Dedifferentiated amniotic fluid mesenchymal stem cell (primary cell): Measurements from ENCODE around the gene ANKRD36.
"Not testable (repeated sequence)": the region's sequence is repeated elsewhere in the genome, so short reads cannot be mapped to it uniquely, and the experiment has no call there.

Experiments
- DNase-seq: peaks from one replicate; pipeline ENCODE4 v3.0.0-alpha.2; 2016; ENCODE audit errors: extremely low spot score

ANKRD36 gene

GRCh38 chr2:97113882-97114255 is 916 bp downstream of the ANKRD36 start:
- DNase-seq: not testable (repeated sequence)

DNA sequence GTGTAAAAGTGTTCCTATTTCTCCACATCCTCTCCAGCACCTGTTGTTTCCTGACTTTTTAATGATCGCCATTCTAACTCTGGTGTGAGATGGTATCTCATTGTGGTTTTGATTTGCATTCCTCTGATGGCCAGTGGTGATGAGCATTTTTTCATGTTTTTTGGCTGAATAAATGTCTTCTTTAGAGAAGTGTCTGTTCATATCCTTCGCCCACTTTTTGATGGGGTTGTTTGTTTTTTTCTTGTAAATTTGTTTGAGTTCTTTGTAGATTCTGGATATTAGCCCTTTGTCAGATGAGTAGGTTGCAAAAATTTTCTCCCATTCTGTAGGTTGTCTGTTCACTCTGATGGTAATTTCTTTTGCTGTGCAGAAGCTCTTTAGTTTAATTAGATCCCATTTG is 16.1 kb downstream of the ANKRD36 start:
- DNase-seq: not testable (repeated sequence)

DNA sequence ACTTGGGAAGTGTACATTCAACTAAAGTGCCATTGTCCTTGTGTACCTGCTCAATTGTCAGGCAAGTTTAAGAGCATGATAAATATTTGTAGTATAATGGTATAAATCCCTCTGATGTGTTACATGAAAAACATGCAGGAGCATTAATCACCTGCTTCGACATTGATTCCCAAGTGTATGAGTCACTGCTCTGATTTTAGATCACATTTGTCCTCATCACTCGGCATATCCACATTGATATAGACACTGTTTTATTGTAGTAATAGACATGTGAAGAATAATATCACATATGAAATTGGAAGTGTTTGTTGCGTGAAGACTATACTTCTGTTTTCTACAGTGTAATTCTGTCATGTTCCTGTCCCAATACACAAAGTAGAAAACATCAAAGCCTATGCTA is 31.1 kb downstream of the ANKRD36 start:
- not testable (repeated sequence) for DNase-seq

DNA sequence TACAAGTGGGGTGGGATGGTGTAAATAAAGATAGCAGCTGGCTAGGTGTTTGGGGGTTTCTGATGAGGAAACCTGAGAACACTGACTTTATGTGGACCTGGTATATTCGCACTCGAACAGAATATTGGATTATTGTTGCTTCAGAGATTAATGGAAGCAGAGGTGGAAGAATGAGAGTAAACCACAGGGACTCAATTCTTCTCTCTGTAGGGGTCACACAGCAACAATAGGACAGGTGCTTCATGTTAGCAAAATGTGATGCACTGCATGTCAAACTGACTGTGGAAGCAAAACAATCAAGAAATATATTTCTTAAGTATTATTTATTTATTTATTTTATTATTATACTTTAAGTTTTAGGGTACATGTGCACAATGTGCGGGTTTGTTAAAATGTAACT is 53.6 kb downstream of the ANKRD36 start:
- DNase-seq: not testable (repeated sequence)

DNA sequence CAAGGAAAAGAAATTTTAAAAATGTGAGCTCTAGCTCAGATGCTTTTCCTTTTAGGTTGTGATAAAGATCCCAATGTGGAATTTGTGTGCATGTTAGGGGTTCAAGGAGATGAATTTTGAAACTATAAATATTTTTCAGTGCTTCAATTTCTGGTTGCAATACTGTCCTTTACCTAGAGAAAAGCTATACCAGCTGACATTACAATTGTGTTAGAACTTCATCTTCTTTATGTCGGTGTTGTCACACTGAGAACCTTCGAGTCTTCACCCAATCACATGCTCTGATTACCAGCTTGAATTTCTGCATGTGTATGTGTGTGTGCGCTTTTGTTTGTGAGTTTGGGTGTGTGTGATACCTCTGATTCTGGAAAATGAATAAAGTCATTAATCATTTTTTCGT is 55.0 kb downstream of the ANKRD36 start:
- DNase-seq: not testable (repeated sequence)

- not testable (repeated sequence) for DNase-seq
Measured at GRCh38 chr2:97168583-97168982, 55.6 kb downstream of the ANKRD36 start.

- not testable (repeated sequence) for DNase-seq
Measured at GRCh38 chr2:97180391-97180790, 67.4 kb downstream of the ANKRD36 start.

DNA sequence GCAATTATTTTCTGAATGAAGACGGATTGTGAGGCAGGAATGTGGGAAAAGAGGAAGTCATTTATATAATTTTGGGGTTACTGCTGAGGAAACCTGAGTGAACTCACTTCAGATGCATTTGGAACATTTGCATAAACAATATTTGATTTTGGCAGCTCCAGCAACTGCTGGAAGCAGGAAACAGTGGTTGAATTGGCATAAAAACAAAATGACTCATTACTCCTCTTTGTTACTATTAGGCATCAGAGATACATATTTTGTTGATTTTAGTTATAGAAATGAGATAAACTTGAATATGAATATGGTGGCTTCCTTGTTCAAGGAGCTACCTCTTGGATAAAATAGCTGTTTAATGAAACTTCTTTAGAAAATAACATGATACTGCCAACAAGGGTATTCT is 82.4 kb downstream of the ANKRD36 start:
- peak; percentile 61 for DNase-seq

DNA sequence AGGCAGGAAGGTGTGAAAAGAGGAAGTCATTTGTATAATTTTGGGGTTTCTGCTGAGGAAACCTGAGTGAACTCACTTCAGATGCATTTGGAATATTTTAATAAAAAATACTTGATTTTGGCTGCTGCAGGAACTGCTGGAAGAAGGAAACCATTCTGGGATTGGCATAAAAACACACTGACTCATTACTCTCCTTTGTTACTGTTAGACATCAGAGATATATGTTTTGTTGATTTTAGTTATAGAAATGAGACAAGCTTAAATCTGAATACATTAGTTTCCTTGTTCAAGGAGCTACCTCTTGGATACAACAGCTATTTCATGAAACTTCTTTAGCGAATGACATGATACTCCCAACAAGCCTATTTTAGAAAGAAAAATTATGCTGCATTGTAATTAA is 84.3 kb downstream of the ANKRD36 start:
- DNase-seq: not testable (repeated sequence)

GRCh38 chr2:97200887-97201286 is 87.9 kb downstream of the ANKRD36 start:
- not testable (repeated sequence) for DNase-seq

DNA sequence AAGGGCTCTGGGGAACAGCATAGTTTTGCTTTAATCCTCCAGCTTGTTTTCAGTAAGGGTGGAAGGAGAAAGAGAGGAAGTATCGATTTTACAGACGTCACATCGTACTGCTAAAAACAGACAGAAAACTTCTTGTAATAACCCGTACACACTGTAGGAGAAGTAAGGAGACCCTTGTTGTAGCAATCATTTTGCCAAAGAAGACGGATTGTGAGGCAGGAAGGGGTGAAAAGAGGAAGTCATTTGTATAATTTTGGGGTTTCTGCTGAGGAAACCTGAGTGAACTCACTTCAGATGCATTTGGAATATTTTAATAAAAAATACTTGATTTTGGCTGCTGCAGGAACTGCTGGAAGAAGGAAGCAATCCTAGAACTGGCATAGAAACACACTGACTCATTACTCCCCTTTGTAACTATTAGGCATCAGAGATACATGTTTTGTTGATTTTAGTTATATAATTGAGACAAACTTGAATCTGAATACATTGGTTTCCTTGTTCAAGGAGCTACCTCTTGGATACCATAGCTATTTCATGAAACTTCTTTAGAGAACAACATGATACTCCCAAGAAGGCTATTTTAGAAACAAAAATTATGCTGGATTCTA is 89.8 kb downstream of the ANKRD36 start:
- not testable (repeated sequence) for DNase-seq

- DNase-seq: no peak
Measured at GRCh38 chr2:97210325-97210724, 97.4 kb downstream of the ANKRD36 start.

- DNase-seq: not testable (repeated sequence)
Measured at GRCh38 chr2:97215025-97215424, 102.1 kb downstream of the ANKRD36 start.

- DNase-seq: not testable (repeated sequence)
Measured at GRCh38 chr2:97230848-97231585, 118.1 kb downstream of the ANKRD36 start.

- DNase-seq: not testable (repeated sequence)
Measured at GRCh38 chr2:97232981-97233380, 120.0 kb downstream of the ANKRD36 start.

DNA sequence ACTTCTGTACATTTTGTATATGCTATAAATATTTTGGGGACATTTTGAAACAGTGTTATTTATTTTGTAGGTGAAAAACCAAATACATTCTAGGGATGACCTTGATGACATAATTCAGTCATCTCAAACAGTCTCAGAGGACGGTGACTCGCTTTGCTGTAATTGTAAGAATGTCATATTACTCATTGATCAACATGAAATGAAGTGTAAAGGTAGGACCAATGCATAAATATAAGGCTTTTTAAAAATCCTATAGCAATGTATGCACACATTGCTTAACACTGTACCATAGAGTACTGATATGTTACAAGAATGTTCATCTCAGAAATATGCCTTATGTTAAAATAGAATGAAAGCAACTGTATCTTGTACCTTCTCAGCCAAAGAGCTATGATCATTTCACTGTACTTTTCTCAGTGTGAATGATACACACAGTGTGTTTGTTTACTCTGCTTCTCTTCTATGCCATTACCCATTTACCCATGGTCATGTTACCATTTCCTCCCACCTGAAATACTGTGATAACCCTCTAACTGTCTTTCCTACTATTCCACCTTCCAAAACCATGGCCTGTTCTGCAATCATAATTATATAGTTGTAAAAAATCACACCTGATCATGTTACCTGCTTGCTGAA is 120.8 kb downstream of the ANKRD36 start:
- DNase-seq: not testable (repeated sequence)

GRCh38 chr2:97261192-97261591 is 148.2 kb downstream of the ANKRD36 start:
- not testable (repeated sequence) for DNase-seq

GRCh38 chr2:97266449-97266848 is 153.5 kb downstream of the ANKRD36 start:
- not testable (repeated sequence) for DNase-seq

GRCh38 chr2:97267411-97268074 is 154.6 kb downstream of the ANKRD36 start:
- peak; percentile 13 for DNase-seq

GRCh38 chr2:97268075-97268591 is 155.2 kb downstream of the ANKRD36 start:
- peak; percentile 13 for DNase-seq

DNA sequence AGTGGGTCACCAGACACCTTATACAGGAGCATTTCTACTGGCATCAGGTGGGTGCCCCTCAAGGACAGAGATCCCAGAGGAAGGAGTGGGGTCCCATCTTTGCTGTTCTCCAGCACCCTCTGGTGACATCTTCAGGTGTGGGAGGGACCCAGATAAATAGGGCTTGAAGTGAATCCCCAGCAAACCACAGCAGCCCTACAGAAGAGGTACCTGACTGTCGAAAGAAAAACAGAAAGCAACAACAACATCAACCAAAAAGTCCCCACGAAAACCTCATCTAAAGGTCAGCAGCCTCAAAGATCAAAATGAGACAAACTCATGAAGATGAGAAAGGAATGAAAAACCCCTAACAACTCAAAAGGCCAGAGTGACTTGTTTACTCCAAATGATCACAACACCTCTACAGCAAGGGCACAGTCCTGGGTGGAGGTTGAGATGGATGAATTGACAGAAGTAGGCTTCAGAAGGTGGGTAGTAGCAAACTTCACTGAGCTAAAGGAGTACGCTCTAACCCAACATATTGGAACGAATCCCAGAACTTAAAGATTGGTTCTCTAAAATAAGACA is 163.4 kb downstream of the ANKRD36 start:
- not testable (repeated sequence) for DNase-seq

DNA sequence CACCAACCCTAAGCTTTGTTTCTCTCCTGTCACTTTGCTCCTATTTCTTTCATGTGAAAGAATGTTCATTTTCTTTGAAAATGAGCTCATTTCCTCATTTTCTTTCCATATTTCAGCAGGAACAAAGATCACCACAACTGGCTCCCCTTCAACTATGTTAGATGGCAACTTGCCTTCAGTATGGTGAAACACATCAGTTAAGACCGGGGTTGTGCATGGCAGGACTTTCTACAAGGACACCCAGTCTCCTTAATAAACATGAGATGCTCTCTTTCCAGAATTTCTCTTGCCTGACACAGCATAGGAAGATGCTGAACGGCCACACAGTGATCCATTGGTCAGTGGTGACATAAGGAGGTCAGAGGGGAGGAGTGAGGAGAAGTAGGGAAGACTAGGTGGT is 172.2 kb downstream of the ANKRD36 start:
- DNase-seq: not testable (repeated sequence)
